GM23248 (cell line): ENCODE data around the gene HMG20A.

Experiments
- EZH2 ChIP-seq: fragments of 200-600 bp; sonication (generic); IDR thresholded peaks from 2 replicates; pipeline ENCODE4 v1.6.1; 2018; ENCODE audit warnings: antibody characterized with exemption, mild to moderate bottlenecking; ENCODE audit not compliant: insufficient read depth, poor library complexity, severe bottlenecking
- EZH2phosphoT487 ChIP-seq: fragments of 200-600 bp; sonication (generic); IDR thresholded peaks from 2 replicates; pipeline ENCODE4 v1.6.1; 2018; ENCODE audit warnings: antibody characterized with exemption, moderate library complexity, mild to moderate bottlenecking, low read depth; ENCODE audit not compliant: insufficient read depth

GRCh38 chr15:77479015-77479414, 58.3 kb downstream of the HMG20A start:
- no peak for TF ChIP-seq EZH2
- no peak for TF ChIP-seq EZH2phosphoT487
